UCSD-AML1 (cell line): Measurements from ENCODE around the gene QKI.
"Not testable (repeated sequence)": the region's sequence is repeated elsewhere in the genome, so short reads cannot be mapped to it uniquely, and the experiment has no call there.

Experiments used
- DNase-seq: peaks from one replicate; lab custom pipeline; 2025; ENCODE audit not compliant: unreplicated experiment; lab: John Stamatoyannopoulos, UW

Gene QKI

DNA sequence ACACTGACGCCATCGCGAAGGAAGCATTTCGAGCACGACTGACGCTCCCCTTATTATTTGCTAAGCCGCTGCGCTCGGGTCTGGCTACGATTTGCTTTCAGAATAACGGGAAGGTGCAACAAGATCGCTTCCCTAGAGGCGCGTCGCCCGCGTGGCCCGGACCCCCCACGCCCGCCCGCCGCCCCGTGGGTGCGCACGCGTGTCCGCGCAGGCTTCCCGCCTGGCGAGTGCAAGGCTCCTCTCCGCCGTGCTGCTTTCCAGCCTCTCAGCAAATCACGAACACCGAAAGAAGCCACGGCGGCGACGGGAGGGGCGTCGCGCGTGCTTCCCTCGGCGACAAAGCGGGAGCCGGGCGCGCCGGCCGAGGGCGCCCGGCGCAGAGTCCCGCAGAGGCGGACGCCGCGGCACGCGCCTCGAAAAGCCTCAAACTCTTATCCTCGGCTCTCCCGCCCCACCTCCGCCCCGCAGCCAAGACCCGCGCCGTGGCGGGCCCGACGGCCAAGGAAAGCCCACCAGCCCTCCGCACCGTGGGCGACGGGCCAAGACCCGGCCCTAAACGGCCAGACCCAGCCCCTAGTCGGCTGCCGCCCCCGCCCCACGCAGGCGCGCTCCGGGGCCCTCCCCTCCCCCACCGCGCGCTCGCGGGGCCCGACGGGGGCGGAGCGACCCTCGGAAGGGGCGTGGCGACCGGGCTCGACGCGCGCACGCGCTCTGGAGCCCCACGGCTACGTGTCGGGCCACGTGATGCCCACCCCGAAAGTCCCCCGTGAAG, 987 bp upstream of the QKI start:
- peak; percentile 92 for DNase-seq

DNA sequence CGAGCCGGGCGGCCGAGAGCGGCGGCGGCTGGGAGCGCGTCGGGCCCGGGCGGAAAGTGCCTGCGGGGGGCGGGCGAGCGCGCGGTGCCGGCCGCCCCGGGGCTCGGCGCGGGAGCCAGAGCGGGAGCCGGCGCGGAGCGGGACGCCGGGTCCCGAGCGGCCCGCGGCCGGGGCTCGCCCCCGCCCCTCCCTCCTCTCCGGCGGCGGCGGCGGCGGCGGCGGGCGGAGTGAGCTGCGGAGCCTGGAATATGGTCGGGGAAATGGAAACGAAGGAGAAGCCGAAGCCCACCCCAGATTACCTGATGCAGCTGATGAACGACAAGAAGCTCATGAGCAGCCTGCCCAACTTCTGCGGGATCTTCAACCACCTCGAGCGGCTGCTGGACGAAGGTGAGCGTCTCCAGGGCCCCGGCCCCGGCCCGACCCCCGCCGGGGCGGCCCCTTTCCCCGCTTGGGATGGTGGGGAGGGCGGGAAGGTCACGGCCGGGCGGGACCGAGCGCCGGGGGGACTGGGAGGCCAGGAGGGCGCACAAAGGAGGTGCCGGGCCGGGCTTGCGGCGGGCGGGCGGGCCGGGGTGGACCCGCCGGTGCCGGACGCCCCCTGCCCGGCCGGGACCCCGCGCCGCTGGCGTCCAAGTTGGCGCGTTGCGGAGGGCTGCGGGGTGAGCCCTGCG, 565 bp downstream of the QKI start:
- peak; percentile 51 for DNase-seq

DNA sequence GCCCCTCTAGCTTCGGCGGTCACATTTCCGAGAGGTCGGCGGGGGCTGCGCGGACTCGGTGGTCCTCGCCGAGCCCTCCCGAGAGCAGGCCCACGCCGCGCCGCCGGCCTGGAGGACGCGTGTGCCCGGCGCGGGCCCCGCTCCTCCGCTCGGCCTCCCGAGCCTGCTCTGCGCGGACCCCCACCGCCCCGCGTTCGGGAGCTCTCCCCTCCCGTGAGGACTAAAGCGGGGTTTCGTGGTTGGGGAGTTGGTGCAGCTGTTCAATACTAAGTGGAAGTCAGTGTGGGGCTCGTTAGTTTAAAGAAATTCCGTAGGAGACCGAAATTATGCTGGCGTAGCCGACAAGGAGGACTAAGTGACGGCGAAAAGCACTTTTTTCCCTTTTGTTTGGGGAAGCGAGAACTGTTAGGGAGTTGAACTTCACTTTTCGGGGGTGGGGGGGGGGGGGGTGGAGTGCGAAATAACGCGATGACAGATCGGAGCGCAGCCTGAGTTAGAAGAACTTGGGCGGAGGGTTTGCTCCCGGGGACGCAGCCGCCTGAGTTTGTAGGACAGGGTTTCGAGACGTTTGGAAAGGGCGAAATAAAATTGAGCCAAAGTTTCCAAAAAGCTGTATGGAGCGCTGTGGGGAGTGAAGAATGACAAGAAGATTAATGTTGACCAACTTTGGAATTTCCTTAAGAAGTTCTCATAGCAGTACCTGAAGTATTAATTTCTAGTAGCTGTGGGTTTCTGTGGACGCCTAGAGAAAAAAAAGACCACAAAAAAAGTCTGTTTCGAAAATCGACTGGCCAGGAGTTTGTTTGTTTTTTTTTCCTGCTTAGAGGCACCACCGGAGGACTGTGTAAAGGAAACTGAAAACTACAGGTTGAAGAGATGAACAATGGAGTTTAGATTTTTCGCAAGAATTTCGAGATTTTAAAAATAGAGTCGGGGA, 1.4 kb downstream of the QKI start:
- peak; percentile 64 for DNase-seq

DNA sequence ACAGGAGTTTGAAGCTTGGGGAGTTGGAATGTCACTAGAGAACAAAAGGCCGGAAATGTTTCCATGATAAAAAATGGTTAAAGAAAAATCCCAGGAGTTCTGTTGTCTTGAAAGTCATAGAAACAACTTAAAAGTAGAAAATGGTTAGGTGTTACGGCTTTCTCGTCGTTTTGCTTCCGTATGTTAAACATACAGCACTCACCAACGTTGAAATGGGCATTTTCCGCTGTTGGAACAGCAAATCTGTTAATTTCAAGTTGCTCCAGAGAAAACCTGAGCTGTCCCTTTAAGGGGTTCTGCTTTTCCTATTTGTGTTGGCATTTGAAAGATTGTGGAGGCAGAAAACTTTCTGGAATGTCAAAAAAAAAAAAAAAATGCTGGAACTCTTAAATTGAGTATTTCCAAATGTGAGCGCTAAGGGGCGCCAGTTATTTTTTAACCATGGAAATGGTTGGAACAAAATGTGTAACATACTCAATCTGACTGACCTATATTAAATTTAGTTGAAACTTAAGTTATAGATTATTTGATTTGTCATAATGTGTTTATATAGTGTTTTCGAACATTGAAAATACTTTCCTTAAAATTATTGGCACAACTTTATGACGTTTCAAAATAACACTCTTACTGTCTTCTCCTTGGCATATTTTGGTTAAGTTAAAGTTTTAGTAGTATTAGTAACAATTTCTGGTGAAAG, 2.2 kb downstream of the QKI start:
- no peak for DNase-seq

DNA sequence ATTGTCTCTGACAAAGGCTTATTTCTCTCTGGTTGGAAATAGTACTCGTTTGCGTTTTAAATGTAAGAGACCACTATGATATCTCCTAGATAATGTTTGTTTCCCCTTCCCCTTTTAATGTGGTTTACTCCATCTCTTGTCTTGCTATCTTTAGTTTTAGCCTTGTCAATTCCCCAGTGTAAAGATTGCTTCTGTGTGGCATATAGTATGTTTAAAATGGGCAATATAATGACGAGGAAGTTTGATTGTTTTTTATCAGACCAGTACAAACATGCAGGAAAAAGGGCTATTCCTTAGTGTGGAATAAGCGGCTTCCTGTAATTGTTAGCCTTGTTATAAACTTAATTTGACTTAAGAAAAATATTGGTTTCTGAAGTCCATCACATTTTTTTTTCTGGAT, 3.1 kb downstream of the QKI start:
- no peak for DNase-seq

DNA sequence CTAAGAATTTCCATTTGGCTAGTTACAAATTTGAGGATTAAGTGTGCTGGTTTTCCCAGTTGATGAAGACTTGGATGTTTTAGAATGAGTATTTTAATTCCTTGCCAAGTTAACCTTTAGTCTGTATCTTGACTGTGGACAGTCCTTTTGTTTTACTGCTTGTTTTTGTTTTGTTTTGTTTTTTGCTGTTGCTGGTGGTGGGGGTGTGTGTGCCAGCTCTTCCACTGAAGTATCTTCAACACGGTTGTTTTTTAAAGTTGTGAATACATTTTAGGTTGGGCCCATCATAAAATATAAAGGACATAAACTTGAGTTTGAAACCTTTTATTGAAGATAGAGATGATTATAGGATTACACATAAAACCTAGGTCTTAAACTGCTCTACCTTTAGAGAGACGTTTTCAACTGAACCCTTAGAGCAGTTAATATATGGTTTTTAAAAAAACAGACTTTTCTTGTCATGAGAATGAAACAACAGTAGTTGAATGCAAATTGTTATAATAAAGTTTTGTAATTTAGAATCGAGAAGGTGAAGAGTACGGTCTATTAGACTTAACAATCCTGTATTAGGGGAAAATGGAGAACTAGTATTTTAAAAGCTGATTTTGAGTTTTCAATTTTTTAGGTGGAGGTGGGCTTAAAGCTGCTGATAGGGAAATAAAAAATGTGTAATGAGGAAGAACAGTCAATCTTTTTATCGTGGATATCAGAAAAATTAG, 4.0 kb downstream of the QKI start:
- no peak for DNase-seq

DNA sequence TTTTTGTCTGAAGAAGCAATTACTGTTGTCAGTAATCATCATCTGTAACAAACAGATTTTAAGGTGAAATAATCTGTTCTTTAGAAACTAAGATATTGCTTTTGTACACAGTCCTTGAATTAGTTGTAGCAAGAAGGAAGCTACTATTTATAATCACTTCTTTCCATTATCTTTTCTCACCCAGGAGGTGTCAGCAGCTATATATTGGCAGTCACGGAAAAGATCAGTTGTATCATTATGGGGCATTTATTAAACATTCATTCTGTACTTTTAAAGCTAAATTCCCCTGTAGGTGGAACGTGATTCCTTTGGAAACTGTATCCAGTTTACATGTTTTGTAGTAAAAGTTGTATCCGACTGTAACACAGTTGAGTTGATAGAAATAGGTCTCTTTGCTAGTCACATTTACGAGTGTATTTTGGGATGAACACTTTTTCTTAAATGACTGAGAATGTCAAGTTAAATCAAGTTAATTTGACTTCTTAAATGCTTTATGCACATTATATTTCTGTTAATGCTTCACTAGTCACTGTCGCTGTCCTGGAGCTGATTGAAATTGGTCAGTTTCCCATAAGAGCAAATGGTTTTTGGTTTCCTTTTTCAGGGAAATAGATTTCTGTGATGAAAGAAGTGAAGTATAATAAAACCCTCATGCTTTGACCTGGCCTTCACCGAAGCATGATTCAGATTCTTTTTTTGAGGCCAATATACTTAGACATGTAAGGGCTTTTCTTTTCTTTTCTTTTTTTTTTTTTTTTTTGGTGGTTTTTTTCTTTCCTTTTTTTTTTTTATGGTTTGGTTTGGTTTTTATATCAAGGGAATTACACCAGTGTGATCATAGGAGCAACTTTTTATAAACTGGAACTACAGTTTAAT, 5.1 kb downstream of the QKI start:
- DNase-seq, result no peak

DNA sequence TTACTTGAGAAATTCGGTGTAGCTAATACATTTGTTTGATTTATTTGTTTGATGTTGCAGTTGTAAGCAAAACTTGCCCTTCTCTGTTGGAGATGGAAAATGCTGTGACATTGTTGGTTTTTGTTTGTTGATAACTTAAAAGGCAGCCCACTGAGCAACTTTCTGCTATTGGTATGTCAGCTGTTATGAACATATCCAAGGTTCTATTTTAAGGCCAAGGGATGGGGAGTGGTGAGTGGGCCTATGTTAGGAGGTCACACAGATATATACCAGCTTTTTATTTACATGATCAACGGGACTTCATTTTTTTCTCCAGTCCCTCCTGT, 5.7 kb downstream of the QKI start:
- no peak for DNase-seq

DNA sequence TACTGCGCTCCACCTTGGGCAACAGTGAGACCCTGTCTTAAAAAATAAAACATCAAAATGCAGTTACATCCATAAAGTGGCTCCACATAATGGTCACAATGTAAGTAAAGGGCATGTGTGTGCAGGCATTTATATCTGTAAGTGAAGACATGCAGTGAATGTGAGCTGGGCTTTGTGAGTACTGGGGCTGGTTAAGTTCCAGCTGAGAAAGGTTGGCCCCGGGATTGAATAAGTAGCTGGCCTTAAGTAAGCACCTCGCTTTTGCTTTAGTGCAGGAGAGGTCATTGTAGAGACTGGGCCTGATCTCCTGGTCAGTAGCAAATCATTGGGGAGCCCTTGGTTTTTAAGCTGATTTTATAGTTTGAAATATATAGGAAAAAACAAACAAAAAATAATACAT, 8.0 kb downstream of the QKI start:
- no peak for DNase-seq

DNA sequence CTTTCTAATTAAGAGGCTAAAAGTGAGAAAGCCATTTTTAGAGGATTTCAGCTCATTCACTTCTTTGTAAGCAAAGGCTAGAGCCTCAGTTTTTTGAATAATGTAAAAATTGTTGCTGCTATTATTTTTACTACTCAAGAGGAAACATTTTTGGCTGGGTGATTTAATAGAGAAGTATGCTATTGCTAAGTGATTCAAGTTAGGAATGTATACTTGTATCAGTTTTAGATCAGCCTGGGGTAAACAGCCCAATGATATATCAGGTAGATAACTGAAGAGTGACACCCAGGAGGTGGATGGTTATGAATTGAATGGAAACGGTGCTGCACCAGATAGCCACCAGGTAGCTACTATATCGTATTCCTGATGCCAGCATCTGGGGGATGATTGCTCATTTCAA, 9.2 kb downstream of the QKI start:
- no peak for DNase-seq

DNA sequence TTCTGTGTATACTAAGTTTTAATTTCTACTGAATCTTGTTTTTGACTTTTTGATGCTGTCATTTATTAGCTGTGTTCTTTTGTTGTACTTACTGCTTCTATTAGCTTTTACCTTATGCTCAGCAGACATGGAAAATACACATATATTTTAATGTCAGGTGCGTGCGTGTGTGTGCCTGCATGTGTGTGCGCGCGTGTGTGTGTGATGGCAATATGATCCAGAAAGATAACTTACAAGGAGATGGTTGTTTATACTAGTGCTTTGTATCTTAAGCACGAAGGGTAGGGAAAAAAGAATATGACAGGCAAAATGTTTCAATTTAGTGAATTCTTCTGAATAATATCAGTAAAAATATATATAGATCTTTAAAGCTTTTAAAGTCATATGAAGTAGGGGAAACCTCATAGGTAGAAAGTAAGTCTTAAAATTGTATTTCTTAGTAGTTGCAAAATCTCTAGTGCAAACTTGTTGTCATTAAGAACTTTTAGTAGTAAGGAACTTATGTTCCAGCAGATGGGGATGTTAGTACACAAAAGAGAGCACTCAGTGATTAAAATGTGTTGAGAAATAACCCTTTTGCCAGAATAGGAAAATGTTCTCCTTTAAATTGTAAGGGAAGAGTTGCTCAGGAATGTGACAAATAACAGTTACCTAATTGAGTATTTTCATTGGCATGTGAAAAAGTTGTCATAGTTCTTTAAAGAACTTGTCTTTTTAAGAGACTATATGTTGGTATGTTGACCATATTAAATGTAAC, 13.2 kb downstream of the QKI start:
- no peak for DNase-seq

DNA sequence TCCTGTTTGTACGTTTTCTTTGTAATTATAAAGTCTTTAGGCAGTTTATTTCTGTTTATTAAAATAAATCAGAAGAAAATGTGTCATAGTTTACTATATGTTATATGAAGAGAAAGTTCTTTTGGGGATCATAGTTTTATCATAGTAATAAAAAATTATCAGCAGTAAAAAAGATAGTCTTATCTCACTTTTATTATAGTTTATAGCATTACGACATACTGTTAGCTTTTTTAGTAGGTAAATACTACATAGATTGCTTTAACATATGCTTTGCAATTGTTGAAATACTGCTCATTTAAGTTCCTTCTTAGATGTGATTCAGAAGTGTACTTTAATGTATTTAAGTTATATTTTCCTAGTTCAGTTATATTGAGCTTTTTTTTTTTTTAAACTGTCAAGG, 13.9 kb downstream of the QKI start:
- DNase-seq, result no peak

DNA sequence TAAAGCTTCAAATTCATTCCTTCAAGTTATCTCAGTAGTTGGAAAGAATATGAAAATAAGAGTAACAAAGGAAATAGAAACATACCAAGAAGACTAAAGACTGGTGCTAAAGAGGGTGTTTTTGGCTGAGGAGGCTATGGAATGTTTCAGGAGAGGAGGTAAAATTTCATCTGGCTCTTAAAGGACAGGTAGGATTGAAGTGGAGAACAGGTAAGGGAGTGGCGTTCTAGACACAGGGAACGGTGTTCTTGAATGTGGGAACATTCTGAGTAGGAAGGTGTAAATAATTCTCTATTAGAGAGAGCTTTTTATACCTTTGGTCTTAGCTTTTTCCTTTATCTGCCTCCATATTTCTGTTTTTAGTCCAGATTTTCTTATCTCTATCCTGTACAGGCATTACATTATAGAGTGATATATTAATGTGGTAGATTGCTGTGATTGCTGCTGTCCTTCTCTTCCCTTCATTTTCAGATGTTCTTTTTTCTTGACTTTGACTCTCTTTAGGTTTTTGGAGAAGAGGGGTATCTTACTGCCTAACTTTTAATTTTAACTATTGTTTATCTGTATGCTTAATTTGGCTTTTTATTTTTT, 15.4 kb downstream of the QKI start:
- no peak for DNase-seq

DNA sequence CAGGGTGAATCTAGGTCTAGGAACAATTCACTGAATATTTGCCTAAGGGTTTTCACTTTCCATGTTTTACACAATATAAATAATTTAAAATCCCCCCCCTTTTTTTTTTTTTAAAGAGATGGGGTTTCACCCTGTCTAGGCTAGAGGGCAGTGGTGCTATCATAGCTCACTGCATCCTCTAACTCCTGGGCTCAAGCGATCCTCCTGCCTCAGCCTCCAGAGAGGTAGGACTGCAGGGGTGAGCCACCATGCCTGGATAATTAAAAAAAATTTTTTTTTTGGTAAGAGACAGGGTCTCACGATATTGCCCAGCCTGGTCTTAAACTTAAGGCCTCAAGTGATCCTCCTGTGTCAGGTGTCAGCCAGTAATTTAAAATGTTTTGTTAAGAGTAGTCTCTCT, 17.8 kb downstream of the QKI start:
- DNase-seq, result no peak

DNA sequence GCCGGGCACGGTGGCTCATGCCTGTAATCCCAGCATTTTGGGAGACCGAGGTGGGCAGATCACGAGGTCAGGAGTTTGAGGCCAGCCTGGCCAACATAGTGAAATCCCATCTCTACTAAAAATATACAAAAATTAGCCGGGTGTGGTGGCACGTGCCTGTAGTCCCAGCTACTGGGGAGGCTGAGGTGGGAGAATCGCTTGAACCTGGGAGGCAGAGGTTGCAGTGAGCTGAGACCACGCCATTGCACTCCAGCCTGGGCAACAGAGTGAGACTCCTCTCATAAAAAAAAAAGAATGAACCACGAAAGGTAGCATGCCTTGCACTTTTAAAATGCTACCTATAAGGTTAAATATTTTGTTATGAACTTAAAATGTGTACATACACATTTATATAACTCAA, 19.0 kb downstream of the QKI start:
- DNase-seq, result not testable (repeated sequence)

DNA sequence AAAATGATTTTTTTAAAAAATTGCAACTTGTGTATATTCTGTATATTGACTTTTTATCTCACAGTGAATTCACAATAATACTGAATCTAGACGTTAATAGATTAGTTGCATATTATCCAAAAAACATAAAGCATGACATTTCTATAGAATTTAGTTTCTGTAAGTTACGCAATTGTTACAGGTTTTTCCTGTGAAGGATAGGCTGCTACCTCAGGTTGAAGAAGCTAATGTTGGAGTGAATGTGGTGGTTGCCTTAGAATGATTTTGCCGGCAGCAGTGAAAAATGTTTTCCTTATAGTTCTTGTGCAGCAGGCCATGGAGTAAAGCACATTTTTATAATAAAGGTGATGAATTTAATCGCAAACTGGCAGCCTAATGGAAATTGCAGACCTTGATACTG, 20.5 kb downstream of the QKI start:
- DNase-seq, result no peak

DNA sequence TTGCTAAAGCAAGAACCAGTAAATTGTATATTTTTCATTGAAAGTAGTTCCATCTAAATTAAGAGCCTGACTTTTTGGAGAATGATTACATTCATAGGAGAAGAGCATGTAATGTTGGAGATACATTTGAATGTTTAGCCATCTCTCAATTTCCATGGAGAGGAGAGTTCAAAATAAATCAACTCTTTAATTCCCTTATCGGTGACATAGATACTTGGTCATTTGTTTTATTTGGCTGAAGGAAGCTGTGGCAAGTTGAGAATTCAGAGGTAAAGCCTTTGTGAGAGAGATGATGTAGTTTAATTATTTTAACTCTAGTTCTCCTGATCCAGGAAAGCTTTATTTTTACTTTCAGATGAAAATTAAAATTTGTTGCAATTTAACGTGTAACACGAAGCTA, 22.3 kb downstream of the QKI start:
- DNase-seq, result no peak

DNA sequence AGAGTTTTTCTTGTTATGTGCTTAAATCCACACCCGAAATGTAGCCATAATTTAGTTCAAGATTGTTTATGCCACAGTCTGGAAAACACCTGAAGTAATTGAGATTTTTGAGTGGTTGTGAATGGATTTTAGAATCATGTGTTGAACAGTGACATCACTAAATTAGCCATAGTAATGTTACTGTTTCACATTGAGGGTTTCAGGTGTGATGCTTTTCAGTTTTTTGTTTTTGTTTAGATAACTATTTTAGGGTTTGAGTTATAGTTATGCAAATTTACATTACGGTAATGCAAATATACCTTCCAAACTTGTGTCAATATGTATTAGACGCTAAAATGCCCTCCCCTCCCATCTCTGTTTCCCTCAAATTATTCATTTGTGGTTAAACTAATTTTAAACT, 22.9 kb downstream of the QKI start:
- no peak for DNase-seq
